GM23248 (cell line): ENCODE data around the gene HTR3B. TPM values are rescaled to one million over a fixed set of nuclear protein-coding genes. Genes with fewer than 3 reads are reported as not detected.
A peak's percentile ranks its signal among the peaks of the same experiment; 100 is the strongest.
"Not testable (repeated sequence)": the region's sequence is repeated elsewhere in the genome, so short reads cannot be mapped to it uniquely, and the experiment has no call there.

Experiments used
- DNase-seq: peaks from one replicate; pipeline ENCODE4 v3.0.0-alpha.2; 2015
- H2AFZ ChIP-seq: fragments of 200-600 bp; sonication (generic); 2 replicates; pipeline ENCODE4 v1.6.1; 2016; ENCODE audit warnings: antibody characterized with exemption
- H3F3A ChIP-seq: fragments of 200-600 bp; sonication (generic); 2 replicates; pipeline ENCODE4 v1.6.1; 2016; ENCODE audit warnings: mild to moderate bottlenecking, antibody characterized with exemption, mixed run types; ENCODE audit not compliant: insufficient read depth
- H3K27ac ChIP-seq: fragments of 200-600 bp; sonication (generic); 2 replicates; pipeline ENCODE4 v1.5.1; 2016; ENCODE audit warnings: mild to moderate bottlenecking
- H3K27me3 ChIP-seq: fragments of 200-600 bp; sonication (generic); replicated peaks from 2 replicates; pipeline ENCODE4 v1.6.1; 2016; ENCODE audit warnings: mild to moderate bottlenecking; ENCODE audit not compliant: insufficient read depth
- H3K36me3 ChIP-seq: fragments of 200-600 bp; sonication (generic); 2 replicates; pipeline ENCODE4 v1.6.1; 2016; ENCODE audit warnings: low read depth, mild to moderate bottlenecking
- H3K4me1 ChIP-seq: fragments of 200-600 bp; sonication (generic); 2 replicates; pipeline ENCODE4 v1.6.1; 2016; ENCODE audit warnings: mild to moderate bottlenecking; ENCODE audit not compliant: insufficient read depth
- H3K4me2 ChIP-seq: fragments of 200-600 bp; sonication (generic); one replicate; pipeline ENCODE4 v1.6.1; 2016; ENCODE audit warnings: mild to moderate bottlenecking; ENCODE audit not compliant: unreplicated experiment
- H3K4me3 ChIP-seq: fragments of 200-600 bp; sonication (generic); 2 replicates; pipeline ENCODE4 v1.5.1; 2016; ENCODE audit warnings: mild to moderate bottlenecking
- H3K79me2 ChIP-seq: fragments of 200-600 bp; sonication (generic); 2 replicates; pipeline ENCODE4 v1.6.1; 2016; ENCODE audit warnings: mild to moderate bottlenecking; ENCODE audit not compliant: insufficient read depth
- H3K9ac ChIP-seq: fragments of 200-600 bp; sonication (generic); 2 replicates; pipeline ENCODE4 v1.6.1; 2016; ENCODE audit warnings: mild to moderate bottlenecking
- H3K9me2 ChIP-seq: fragments of 200-600 bp; sonication (generic); 2 replicates; pipeline ENCODE4 v1.6.1; 2016; ENCODE audit warnings: mixed run types, mild to moderate bottlenecking, moderate library complexity; ENCODE audit not compliant: insufficient read depth
- H3K9me3 ChIP-seq: fragments of 200-600 bp; sonication (generic); one replicate; pipeline ENCODE4 v1.6.1; 2017; ENCODE audit warnings: low read depth
- H4K20me1 ChIP-seq: fragments of 200-600 bp; sonication (generic); 2 replicates; pipeline ENCODE4 v1.6.0; 2016; ENCODE audit not compliant: insufficient read depth
- EZH2 ChIP-seq: fragments of 200-600 bp; sonication (generic); IDR thresholded peaks from 2 replicates; pipeline ENCODE4 v1.6.1; 2018; ENCODE audit warnings: antibody characterized with exemption, mild to moderate bottlenecking; ENCODE audit not compliant: insufficient read depth, poor library complexity, severe bottlenecking
- EZH2phosphoT487 ChIP-seq: fragments of 200-600 bp; sonication (generic); IDR thresholded peaks from 2 replicates; pipeline ENCODE4 v1.6.1; 2018; ENCODE audit warnings: antibody characterized with exemption, moderate library complexity, mild to moderate bottlenecking, low read depth; ENCODE audit not compliant: insufficient read depth
- WGBS, 2 experiments: methylation state at CpG; one replicate each; pipeline ENCODE4 v1.1.6; 2015 to 2017; ENCODE audit warnings: low lambda C conversion rate in 2 of 2, low coverage in 1 of 2; ENCODE audit errors: missing lambda C conversion rate in 2 of 2; 5-methylcytosine and 5-hydroxymethylcytosine counted together
- in situ Hi-C: fragments of 300-500 bp; cut with MboI; formaldehyde crosslinking; loops from 2 replicates; pipeline ENCODE4 v1.15.0; 2020
- polyA plus RNA-seq: library from polyadenylated mRNA; unstranded; fragments of >200 nt; fragmentation: Nextera tagmentation; extraction: Ambion mirVana; gene quantifications from 2 replicates; pipeline ENCODE4 v1.2.1, GENCODE V29; 2016
- total RNA-seq: library from RNA; depleted of rRNA; stranded (reverse); fragments of >200 nt; shearing (Covaris generic); gene quantifications from 2 replicates; pipeline ENCODE4 v1.2.3, GENCODE V29; 2014

Gene HTR3B
- total and polyA plus RNA-seq, 2 experiments from 2014 or later, result not detected

- Histone ChIP-seq H3K27me3 (no peaks in the 10 kb centered on the region), H2AFZ (peak within 1 kb of the TSS; percentile 97), H3K9ac (peak within 1 kb of the TSS; percentile 89), H3K4me1 (peaks cover 10% of the 10 kb centered on the region), H3K79me2 (no peaks in the 10 kb centered on the region; the same call in 1 of the 2 replicates), H3K4me2 (peak within 1 kb of the TSS; percentile 98), H3K9me2 (no peaks in the 10 kb centered on the region), H3K27ac (peak within 1 kb of the TSS; percentile 91), H3K36me3 (no peaks in the 10 kb centered on the region), H4K20me1 (no peaks in the 10 kb centered on the region), H3K4me3 (peak within 1 kb of the TSS; percentile 91), H3F3A (no peaks in the 10 kb centered on the region; the same call in 1 of the 2 replicates), H3K9me3 (no peaks in the 10 kb centered on the region)
- 0 to 1% methylated on average over 55 to 89 of the region's 95 CpGs for WGBS, 2 experiments
- in situ Hi-C loops, result no loop called here
- TF ChIP-seq EZH2phosphoT487 (no peak), EZH2 (no peak)
- peak; percentile 99 for DNase-seq
Measured at GRCh38 chr11:113875234-113876073, 29.1 kb upstream of the HTR3B start, which contains the start of gene USP28. Gene USP28, minus strand, starts transcription at chr11:113875572. Its CDS starts 71 bp downstream, at chr11:113875501.

DNA sequence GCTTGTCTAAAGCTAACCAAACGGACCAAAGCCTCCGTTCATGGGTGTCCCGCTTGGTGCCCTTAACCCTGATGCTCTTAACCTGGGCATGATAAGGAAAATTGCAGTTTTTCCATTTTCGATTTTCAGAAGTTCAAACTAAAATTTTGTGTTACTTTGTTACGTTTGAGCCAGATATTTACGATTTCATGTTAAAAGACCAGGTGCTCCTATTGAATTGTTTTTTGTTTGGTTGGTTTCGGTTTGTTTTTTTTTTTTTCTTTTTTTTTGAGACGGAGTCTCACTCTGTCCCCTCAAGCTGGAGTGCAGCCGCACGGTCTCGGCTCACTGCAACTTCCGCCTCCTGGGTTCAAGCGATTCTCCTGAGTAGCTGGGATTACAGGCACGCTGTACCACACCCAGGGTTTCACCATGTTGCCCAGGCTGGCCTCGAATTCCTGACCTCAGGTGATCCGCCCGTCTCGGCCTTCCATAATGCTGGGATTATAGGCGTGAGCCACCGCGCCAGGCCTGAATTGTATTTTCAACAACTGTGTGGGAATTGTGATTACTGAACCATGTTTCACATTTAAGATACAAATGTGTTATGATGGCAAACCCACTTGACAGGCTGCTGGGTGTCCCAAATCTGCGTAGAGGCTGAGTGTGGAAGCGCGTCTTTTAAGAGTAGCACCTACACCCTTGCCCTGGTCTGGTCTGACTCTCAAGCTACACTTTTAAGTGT, 28.4 kb upstream of the HTR3B start:
- no peaks in the 10 kb centered on the region for H3K36me3 ChIP-seq
- peaks cover 10% of the 10 kb centered on the region for H3K4me1 ChIP-seq
- H2AFZ ChIP-seq, result peak overlapping the region; percentile 97
- H3K9me3 ChIP-seq, result no peaks in the 10 kb centered on the region
- no peak for DNase-seq
- no peaks in the 10 kb centered on the region for H4K20me1 ChIP-seq
- H3K9me2 ChIP-seq, result no peaks in the 10 kb centered on the region
- in situ Hi-C loops, result no loop called here
- 81% methylated on average over 20 to 24 of the region's 24 CpGs for WGBS, 2 experiments
- peak overlapping the region; percentile 98 for H3K4me2 ChIP-seq
- H3K9ac ChIP-seq, result peak overlapping the region; percentile 89
- peak overlapping the region; percentile 91 for H3K27ac ChIP-seq
- H3K79me2 ChIP-seq, result no peaks in the 10 kb centered on the region; the same call in 1 of the 2 replicates
- H3K27me3 ChIP-seq, result no peaks in the 10 kb centered on the region
- H3K4me3 ChIP-seq, result peak overlapping the region; percentile 86
- no peaks in the 10 kb centered on the region; the same call in 1 of the 2 replicates for H3F3A ChIP-seq
- TF ChIP-seq EZH2phosphoT487, result no peak
- TF ChIP-seq EZH2, result no peak

GRCh38 chr11:113876798-113877669, 27.6 kb upstream of the HTR3B start:
- no peaks in the 10 kb centered on the region for H3K9me3 ChIP-seq
- TF ChIP-seq EZH2phosphoT487 (no peak), EZH2 (no peak)
- no peak overlapping the region for H3K4me3 ChIP-seq
- no peaks in the 10 kb centered on the region for H3K9me2 ChIP-seq
- WGBS, 2 experiments, result 94% methylated on average over 8 of the region's 8 CpGs
- in situ Hi-C loops, result no loop called here
- no peak overlapping the region for H3K27ac ChIP-seq
- H3K79me2 ChIP-seq, result no peaks in the 10 kb centered on the region; the same call in 1 of the 2 replicates
- H3K27me3 ChIP-seq, result no peaks in the 10 kb centered on the region
- no peaks in the 10 kb centered on the region for H4K20me1 ChIP-seq
- no peak overlapping the region for H2AFZ ChIP-seq
- H3K9ac ChIP-seq, result no peak overlapping the region
- H3K4me2 ChIP-seq, result no peak overlapping the region
- peaks cover 10% of the 10 kb centered on the region for H3K4me1 ChIP-seq
- H3K36me3 ChIP-seq, result no peaks in the 10 kb centered on the region
- DNase-seq, result no peak
- no peaks in the 10 kb centered on the region; the same call in 1 of the 2 replicates for H3F3A ChIP-seq

DNA sequence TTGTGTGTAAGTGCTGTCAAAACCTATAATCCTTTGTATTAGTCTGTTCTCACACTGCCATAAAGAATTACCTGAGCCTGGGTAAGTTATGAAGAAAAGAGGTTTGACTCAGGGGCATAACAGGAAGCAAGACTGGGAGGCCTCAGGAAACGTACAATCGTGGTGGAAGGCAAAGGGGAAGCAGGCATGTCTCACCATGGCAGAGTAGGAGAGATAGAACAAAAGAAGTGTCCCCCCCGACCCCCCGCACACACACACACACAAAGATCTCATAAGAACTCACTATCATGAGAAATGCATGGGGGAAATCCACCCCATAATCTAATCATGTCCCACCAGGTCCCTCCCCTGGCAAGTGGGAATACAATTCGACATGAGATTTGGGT, 26.9 kb upstream of the HTR3B start:
- TF ChIP-seq EZH2, result no peak
- TF ChIP-seq EZH2phosphoT487, result no peak
- WGBS, 2 experiments, result 51 to 56% methylated on average over 5 of the region's 5 CpGs
- DNase-seq, result no peak

GRCh38 chr11:113879446-113879845, 25.1 kb upstream of the HTR3B start:
- H4K20me1 ChIP-seq, H3K9me3 ChIP-seq, H3K4me1 ChIP-seq, H3K9me2 ChIP-seq, H3F3A ChIP-seq, H3K27ac ChIP-seq, H3K4me3 ChIP-seq, H3K27me3 ChIP-seq, DNase-seq, H3K79me2 ChIP-seq, H2AFZ ChIP-seq, in situ Hi-C loops, H3K9ac ChIP-seq, H3K36me3 ChIP-seq, H3K4me2 ChIP-seq: not testable (repeated sequence)
- 51 to 71% methylated on average over 4 of the region's 4 CpGs for WGBS, 2 experiments

More for the DNA sequence above, 26.9 kb upstream of the HTR3B start:
- H3K9me3 ChIP-seq, result no peaks in the 10 kb centered on the region
- H4K20me1 ChIP-seq, result no peaks in the 10 kb centered on the region
- in situ Hi-C loops, result no loop called here
- H3K79me2 ChIP-seq, result no peaks in the 10 kb centered on the region; the same call in 1 of the 2 replicates
- H3K36me3 ChIP-seq, result no peaks in the 10 kb centered on the region
- H3K4me1 ChIP-seq, result peaks cover 10% of the 10 kb centered on the region
- no peaks in the 10 kb centered on the region for H3K9me2 ChIP-seq
- no peak overlapping the region for H3K9ac ChIP-seq
- no peak overlapping the region for H3K4me2 ChIP-seq
- H3K27me3 ChIP-seq, result no peaks in the 10 kb centered on the region
- H3F3A ChIP-seq, result no peaks in the 10 kb centered on the region; the same call in 1 of the 2 replicates
- no peak overlapping the region for H3K4me3 ChIP-seq
- no peak overlapping the region for H2AFZ ChIP-seq
- H3K27ac ChIP-seq, result no peak overlapping the region
